Measurements from ENCODE around the gene CHAC2.

The CHAC2 gene

GRCh38 chr2:53786352-53786704 is 18.7 kb downstream of the CHAC2 start:
- no peak for TF ChIP-seq USF1 (IDR thresholded peaks at IDR 0.05)
- no peak for TF ChIP-seq TEAD4 (IDR thresholded peaks at IDR 0.05)
- no peak for TF ChIP-seq FOXM1 (IDR thresholded peaks at IDR 0.05; ENCODE audit: borderline replicate concordance, low read depth)
- TF ChIP-seq EP300 (IDR thresholded peaks at IDR 0.05; ENCODE audit: borderline replicate concordance) = no peak
- TF ChIP-seq MAX (IDR thresholded peaks at IDR 0.05) = no peak
- no peak for TF ChIP-seq YY1 (IDR thresholded peaks at IDR 0.05; ENCODE audit: low read depth)
- no peak for TF ChIP-seq REST (IDR thresholded peaks at IDR 0.05; ENCODE audit: low read depth)
- no peak for TF ChIP-seq CEBPB (IDR thresholded peaks at IDR 0.05)

- peak; percentile 51; the same call in 1 of the 2 replicates for TF ChIP-seq EGR1 (IDR thresholded peaks at IDR 0.05)
- TF ChIP-seq RAD21 (IDR thresholded peaks at IDR 0.05; ENCODE audit: low read depth) = no peak
- TF ChIP-seq FOXM1 (IDR thresholded peaks at IDR 0.05; ENCODE audit: borderline replicate concordance, low read depth) = peak; percentile 50; the same call in 1 of the 2 replicates
- peak; percentile 72 for TF ChIP-seq TCF12 (IDR thresholded peaks at IDR 0.05; ENCODE audit: low read depth)
- TF ChIP-seq NFIC (IDR thresholded peaks at IDR 0.05) = no peak
- 0 out of 2 replicates have a peak, but pooled peaks have one; percentile 38 for TF ChIP-seq CREB1 (IDR thresholded peaks at IDR 0.05; ENCODE audit: low read depth)
- no peak for TF ChIP-seq REST (IDR thresholded peaks at IDR 0.05; ENCODE audit: low read depth)
- peak; percentile 81 for TF ChIP-seq MAX (IDR thresholded peaks at IDR 0.05)
- no peak for TF ChIP-seq TEAD4 (IDR thresholded peaks at IDR 0.05)
- TF ChIP-seq USF1 (IDR thresholded peaks at IDR 0.05) = no peak
- peak; percentile 26 for TF ChIP-seq YY1 (IDR thresholded peaks at IDR 0.05; ENCODE audit: low read depth)
- peak; percentile 66; the same call in 1 of the 2 replicates for TF ChIP-seq ZBTB7A (IDR thresholded peaks at IDR 0.05; ENCODE audit: low read depth)
- peak; percentile 87 for TF ChIP-seq TAF1 (IDR thresholded peaks at IDR 0.05; ENCODE audit: low read depth)
Observed at GRCh38 chr2:53786705-53787613, 19.4 kb downstream of the CHAC2 start, which contains the start of the genes ASB3 and ERLEC1. Gene ASB3 (minus strand): TSS chr2:53786953. CDS start chr2:53765572, 21,381 bp downstream. Gene ERLEC1 (plus strand): TSS chr2:53787044. CDS start chr2:53787211, 167 bp downstream.

- TF ChIP-seq ZBTB7A (IDR thresholded peaks at IDR 0.05; ENCODE audit: low read depth) (no peak), MAX (IDR thresholded peaks at IDR 0.05) (peak; percentile 17; the same call in 1 of the 2 replicates)
Observed at GRCh38 chr2:53787614-53788289, 20.1 kb downstream of the CHAC2 start.

GRCh38 chr2:53793261-53793660 is 25.7 kb downstream of the CHAC2 start:
- no peak for TF ChIP-seq YY1 (IDR thresholded peaks at IDR 0.05; ENCODE audit: low read depth)
- TF ChIP-seq USF1 (IDR thresholded peaks at IDR 0.05) = no peak
- TF ChIP-seq FOXM1 (IDR thresholded peaks at IDR 0.05; ENCODE audit: borderline replicate concordance, low read depth) = no peak
- no peak for TF ChIP-seq NFIC (IDR thresholded peaks at IDR 0.05)
- no peak for TF ChIP-seq EP300 (IDR thresholded peaks at IDR 0.05; ENCODE audit: borderline replicate concordance)

- TF ChIP-seq TAF1 (IDR thresholded peaks at IDR 0.05; ENCODE audit: low read depth) = no peak
- no peak for TF ChIP-seq RAD21 (IDR thresholded peaks at IDR 0.05; ENCODE audit: low read depth)
- TF ChIP-seq NFIC (IDR thresholded peaks at IDR 0.05) = no peak
- no peak for TF ChIP-seq USF1 (IDR thresholded peaks at IDR 0.05)
- TF ChIP-seq TCF12 (IDR thresholded peaks at IDR 0.05; ENCODE audit: low read depth) = no peak
- no peak for TF ChIP-seq FOXM1 (IDR thresholded peaks at IDR 0.05; ENCODE audit: borderline replicate concordance, low read depth)
- no peak for TF ChIP-seq TEAD4 (IDR thresholded peaks at IDR 0.05)
Observed at GRCh38 chr2:53793821-53794220, 26.2 kb downstream of the CHAC2 start.

Data from Ishikawa (cell line).